SK-N-SH treated with all-trans-retinoic acid at 6 μM for 48 hours (cell line): ENCODE data around the gene MTUS2.

ENCODE experiments used
- CSRNP3 ChIP-seq: fragments of 250-450 bp; sonication (Bioruptor Pico); IDR thresholded peaks from 2 replicates; pipeline ENCODE4 v1.5.1; 2021; ENCODE audit warnings: mild to moderate bottlenecking, moderate library complexity
- PATZ1 ChIP-seq: fragments of 250-450 bp; sonication (Bioruptor Pico); IDR thresholded peaks from 2 replicates; pipeline ENCODE4 v1.8.0; 2020; ENCODE audit warnings: mild to moderate bottlenecking, moderate library complexity, borderline replicate concordance
- ZC3H10 ChIP-seq: fragments of 250-450 bp; sonication (Bioruptor Pico); IDR thresholded peaks from 2 replicates; pipeline ENCODE4 v1.5.1; 2021; ENCODE audit warnings: mild to moderate bottlenecking, moderate library complexity

- no peak for TF ChIP-seq CSRNP3 (CRISPR knock-in tag)
- no peak for TF ChIP-seq PATZ1 (CRISPR knock-in tag)
- no peak for TF ChIP-seq ZC3H10 (CRISPR knock-in tag)
Observed at GRCh38 chr13:29545988-29546387, 725.8 kb downstream of the MTUS2 start.
